Activated CD4-positive, alpha-beta T cell treated with anti-CD3 and anti-CD28 coated beads, Interleukin-2, amount 10 ng/mL, durations not matched to agents 24 days and 14 days (primary cell): ENCODE measurements around the gene INPP5K. TPM values are rescaled to one million over a fixed set of nuclear protein-coding genes. Genes with fewer than 3 reads are reported as not detected.
A peak's percentile ranks its signal among the peaks of the same experiment; 100 is the strongest.
"Not testable (repeated sequence)": the region's sequence is repeated elsewhere in the genome, so short reads cannot be mapped to it uniquely, and the experiment has no call there.

Experiments
- DNase-seq: peaks from one replicate; pipeline ENCODE4 v3.0.0; 2022
- H3K27ac Mint-ChIP-seq: one replicate; pipeline ENCODE4 v1.8.0; 2022; ENCODE audit warnings: mild to moderate bottlenecking, mixed read lengths
- H3K27me3 Mint-ChIP-seq: one replicate; pipeline ENCODE4 v1.8.0; 2022; ENCODE audit warnings: mixed read lengths
- H3K36me3 Mint-ChIP-seq: one replicate; pipeline ENCODE4 v1.8.0; 2022; ENCODE audit warnings: low read depth, mild to moderate bottlenecking, mixed read lengths
- H3K4me1 Mint-ChIP-seq: one replicate; pipeline ENCODE4 v1.8.0; 2021; ENCODE audit warnings: mixed read lengths
- H3K4me3 Mint-ChIP-seq: one replicate; pipeline ENCODE4 v1.8.0; 2022; ENCODE audit warnings: mild to moderate bottlenecking, moderate library complexity, mixed read lengths
- H3K9me3 Mint-ChIP-seq: one replicate; pipeline ENCODE4 v1.8.0; 2021; ENCODE audit warnings: mixed read lengths
- intact Hi-C: fragments of 100-400 bp; cut with micrococcal nuclease; formaldehyde crosslinking; loops from one replicate; pipeline ENCODE4 v1.15.1; 2023
- total RNA-seq: library from RNA; stranded (reverse); gene quantifications from 2 replicates; pipeline ENCODE4 v1.2.3, GENCODE V29; 2022

INPP5K gene
- total RNA-seq, result 19.1 and 21.0 TPM in 2 replicates

DNA sequence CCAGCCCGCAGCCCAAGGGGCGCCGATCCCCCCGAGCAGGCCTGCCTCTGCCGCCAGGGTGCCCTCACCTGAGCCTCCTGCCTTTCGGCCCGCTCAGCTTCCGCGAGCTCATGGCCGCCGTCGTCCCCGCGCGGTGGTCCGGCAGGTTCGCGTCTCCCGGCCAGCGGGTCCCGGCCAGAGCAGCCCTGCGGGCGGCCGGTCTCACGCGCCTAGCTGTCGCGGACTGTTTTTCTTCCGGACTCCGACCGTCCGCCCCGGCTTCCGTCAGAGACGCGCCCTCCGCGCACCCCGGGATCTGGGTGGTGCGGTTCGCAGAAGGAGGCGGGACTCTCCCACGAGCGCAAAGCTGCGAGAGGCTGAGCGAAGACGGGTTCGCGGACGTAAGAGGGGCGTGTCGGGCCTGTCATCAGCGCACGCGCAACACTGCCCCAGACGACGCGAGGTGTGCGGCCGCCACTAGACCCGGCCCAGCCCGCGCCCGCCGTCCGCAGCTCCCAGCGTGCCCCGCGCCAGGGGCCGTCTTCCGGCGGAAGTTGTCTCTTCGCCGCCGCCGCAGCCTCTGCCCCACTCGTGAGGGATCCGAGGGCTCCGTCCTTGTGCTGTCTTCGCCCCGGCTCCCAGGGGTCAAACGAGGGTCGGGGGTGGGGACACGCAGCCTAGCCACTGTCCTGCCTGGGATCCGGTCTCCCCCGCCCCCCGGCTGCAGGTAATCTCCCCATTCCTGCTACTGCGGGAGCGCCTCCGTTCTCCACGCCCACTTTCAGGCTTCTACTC is at the start of gene INPP5K:
TSS of gene INPP5K (minus strand) at position 225 of the 774 bp plus-strand sequence. CDS start at position 112, 113 bp downstream.
- intact Hi-C loops, result loop anchor here (1.0 to 5.0 kb wide), 5 partner anchors 25 to 239 kb away; partner anchors contain the start of genes CRK, PITPNA and TRARG1
- DNase-seq, result peak; percentile 100
- peak within 1 kb of the TSS; percentile 84 for H3K27ac Mint-ChIP-seq
- H3K4me3 Mint-ChIP-seq, result peak within 1 kb of the TSS; percentile 88
- H3K4me1 Mint-ChIP-seq, result peaks cover 17% of the 10 kb centered on the region
- H3K36me3 Mint-ChIP-seq, result peaks cover 19% of the 10 kb centered on the region
- no peaks in the 10 kb centered on the region for H3K27me3 Mint-ChIP-seq
- H3K9me3 Mint-ChIP-seq, result no peaks in the 10 kb centered on the region

DNA sequence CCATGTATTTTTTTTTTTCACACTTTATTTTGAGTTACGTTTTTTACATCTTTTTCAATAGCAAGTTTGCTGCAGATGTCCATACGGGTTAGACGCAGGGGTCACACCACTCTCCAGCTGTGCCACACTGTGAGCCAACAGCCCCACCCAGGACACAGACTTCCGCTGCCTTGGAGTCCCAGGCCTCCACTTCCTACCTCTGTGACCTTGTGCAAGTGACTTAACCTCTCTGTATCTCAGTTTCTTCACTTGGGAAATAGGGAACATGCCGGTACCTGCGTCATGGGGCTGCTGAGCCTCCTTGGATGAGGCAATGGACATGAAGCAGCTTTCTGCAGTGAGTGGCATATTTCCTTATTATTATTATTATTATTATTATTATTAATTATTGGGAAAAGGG is 49.5 kb upstream of the INPP5K start:
- H3K4me1 Mint-ChIP-seq, result peaks cover 30% of the 10 kb centered on the region
- intact Hi-C loops, result loop anchor here (2.0 kb wide), 1 partner anchor 63 kb away; the partner anchor contains the start of gene SLC43A2
- H3K27ac Mint-ChIP-seq, result no peak overlapping the region
- H3K9me3 Mint-ChIP-seq, result no peaks in the 10 kb centered on the region
- no peak overlapping the region for H3K4me3 Mint-ChIP-seq
- H3K36me3 Mint-ChIP-seq, result peaks cover 9% of the 10 kb centered on the region
- DNase-seq, result no peak
- H3K27me3 Mint-ChIP-seq, result peaks cover 7% of the 10 kb centered on the region

DNA sequence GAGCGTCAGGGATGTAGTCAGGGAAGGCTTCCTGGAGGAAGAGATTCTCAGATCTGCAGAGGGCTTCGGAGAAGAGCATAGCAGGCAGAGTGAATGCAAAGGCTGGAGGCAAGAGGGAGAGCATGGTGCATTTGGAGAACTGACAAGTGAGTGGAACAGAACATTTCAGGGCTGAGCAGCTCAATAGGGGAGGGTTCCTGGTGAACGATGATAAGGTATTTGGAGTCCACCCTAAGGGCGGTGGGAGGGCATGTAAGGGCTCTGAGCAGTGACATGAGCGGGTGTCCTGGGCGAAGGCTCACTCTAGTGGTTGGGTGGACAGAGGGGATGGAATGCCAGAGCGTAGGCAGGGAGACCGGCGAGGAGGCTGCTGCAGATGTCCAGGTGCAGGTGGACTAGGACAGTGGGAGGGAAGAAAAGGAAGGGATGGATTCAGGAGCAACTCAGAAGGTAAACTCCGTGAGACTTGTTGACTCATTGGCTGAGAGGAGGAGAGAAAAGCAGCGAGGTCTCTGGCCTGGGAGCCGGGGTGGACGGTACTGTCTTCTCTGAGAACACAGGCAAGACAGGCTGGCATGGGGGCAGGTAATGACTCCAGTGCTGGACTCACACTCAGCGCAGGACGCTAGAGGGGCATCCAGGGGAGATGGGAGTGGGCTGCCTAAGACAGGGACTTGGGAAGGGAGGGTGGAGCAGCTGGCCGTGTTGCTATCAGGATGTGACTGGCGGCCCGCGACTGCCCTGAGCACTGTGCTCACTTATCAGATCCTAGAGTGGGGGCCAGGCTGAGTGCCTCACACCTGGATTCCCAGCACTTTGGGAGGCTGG is 47.6 kb upstream of the INPP5K start:
- peaks cover 9% of the 10 kb centered on the region for H3K36me3 Mint-ChIP-seq
- DNase-seq, result peak; percentile 59
- H3K27ac Mint-ChIP-seq, result peak overlapping the region; percentile 59
- intact Hi-C loops, result no loop called here
- H3K27me3 Mint-ChIP-seq, result peaks cover 7% of the 10 kb centered on the region
- no peaks in the 10 kb centered on the region for H3K9me3 Mint-ChIP-seq
- H3K4me1 Mint-ChIP-seq, result peaks cover 34% of the 10 kb centered on the region
- peak overlapping the region; percentile 91 for H3K4me3 Mint-ChIP-seq

DNA sequence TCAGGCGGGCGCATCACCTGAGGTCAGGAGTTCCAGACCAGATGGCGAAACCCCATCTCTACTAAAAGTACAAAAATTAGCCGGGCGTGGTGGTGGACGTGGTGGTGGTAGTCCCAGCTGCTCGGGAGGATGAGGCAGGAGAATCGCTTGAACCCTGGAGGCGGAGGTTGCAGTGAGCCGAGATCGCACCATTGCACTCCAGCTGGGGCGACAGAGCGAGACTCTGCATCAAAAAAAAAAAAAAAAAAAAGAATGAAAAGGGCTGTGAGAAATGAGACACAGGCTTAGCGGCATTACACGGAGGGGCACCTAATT is 47.0 kb upstream of the INPP5K start:
- Mint-ChIP-seq H3K4me1 (peaks cover 34% of the 10 kb centered on the region), H3K27ac (peak overlapping the region; percentile 59)
- intact Hi-C loops, result not testable (repeated sequence)

DNA sequence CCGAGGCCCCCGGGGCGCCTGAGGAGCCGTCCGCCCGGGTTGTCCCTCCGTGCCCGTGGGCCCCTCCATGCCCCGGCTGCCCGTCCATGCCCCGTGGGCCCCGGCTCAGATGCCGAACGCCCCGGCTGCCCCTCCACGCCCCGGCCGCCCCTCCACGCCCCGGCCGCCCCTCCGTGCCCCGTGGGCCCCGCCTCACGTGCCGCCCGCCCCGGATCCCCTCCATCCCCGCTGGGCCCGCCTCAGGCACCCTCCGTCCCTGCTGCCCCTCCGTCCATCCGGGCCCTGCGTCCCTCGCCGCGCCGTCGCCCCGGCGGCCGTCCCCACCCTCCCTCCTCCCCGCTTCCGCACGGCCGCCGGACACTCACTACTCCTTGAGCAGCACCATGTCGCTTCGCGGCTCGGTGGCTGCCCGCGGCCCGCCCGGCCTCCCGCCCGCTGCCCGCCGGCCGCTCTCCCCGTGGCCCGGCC is 45.8 kb upstream of the INPP5K start:
- no peak overlapping the region for H3K27ac Mint-ChIP-seq
- peak overlapping the region; percentile 91 for H3K4me3 Mint-ChIP-seq
- H3K9me3 Mint-ChIP-seq, result no peaks in the 10 kb centered on the region
- intact Hi-C loops, result loop anchor here (1.0 kb wide), 1 partner anchor 46 kb away; the partner anchor contains the start of gene INPP5K
- H3K27me3 Mint-ChIP-seq, result peaks cover 7% of the 10 kb centered on the region
- DNase-seq, result no peak
- H3K36me3 Mint-ChIP-seq, result peaks cover 12% of the 10 kb centered on the region
- H3K4me1 Mint-ChIP-seq, result peaks cover 30% of the 10 kb centered on the region

More for the DNA sequence above, 47.0 kb upstream of the INPP5K start:
- H3K27me3 Mint-ChIP-seq, DNase-seq, H3K36me3 Mint-ChIP-seq, H3K9me3 Mint-ChIP-seq: not testable (repeated sequence)
- peak overlapping the region; percentile 91 for H3K4me3 Mint-ChIP-seq

DNA sequence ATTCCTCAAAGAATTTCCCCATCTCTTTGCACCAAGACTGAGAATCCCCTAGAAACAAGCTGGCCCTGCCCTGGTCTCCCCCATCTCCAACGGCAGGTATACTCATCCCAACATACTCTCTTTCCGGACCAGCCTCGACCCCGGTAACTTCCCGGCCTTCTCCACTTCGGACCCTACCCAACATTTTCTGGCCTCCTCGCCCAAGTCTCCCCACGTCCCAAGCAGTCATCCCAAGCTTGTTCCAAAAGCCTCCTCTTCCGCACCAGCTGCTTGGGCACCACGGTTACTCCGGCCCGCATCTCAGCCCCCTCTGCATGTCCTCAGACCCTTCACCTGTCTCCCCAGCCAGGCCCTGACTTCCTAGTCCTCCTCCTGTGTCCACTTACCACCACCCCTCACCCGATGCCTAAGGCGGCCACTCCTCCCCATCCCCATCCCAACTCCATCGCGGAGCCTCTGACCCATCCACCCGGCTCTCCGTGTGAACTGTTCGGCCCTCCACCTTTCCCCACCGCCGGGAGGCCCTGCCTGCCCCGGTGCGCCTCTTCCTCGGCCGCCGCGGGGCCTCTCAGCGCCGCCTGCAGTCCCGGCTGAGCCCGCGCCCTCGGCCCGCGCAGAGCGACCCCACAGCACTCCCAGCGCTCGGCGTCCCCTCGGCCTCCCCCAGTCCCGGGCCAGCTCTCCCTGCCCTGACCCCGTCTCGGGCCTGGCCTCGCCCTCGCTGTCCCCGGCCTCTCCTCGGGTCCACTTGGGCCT is 45.2 kb upstream of the INPP5K start:
- no peaks in the 10 kb centered on the region for H3K9me3 Mint-ChIP-seq
- intact Hi-C loops, result loop anchor here (1.0 kb wide), 1 partner anchor 45 kb away; the partner anchor contains the start of gene INPP5K

DNA sequence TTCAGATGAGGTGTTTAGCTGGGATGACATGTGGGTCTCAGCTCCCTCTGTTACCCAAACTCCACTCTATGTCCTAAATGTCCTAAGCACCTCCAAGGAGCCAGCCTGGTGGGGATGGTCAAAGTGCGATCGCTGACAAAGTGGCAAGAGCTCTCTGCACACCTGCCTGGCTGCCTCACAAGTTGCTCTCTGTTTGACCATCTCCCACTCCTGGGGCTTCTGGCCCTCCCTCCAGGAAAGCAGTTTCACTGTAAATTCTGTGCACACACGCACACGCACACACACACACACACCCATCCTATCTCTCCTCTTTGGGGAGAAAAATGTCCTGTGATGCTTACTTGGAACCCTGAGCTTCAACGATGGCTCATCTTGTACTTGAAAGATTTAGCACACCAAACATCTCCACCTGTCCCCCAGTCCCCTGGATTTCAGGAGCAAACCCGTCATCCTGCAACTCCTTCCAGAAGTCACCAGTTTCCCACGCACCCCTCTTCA is 44.5 kb upstream of the INPP5K start:
- H3K36me3 Mint-ChIP-seq, result peaks cover 16% of the 10 kb centered on the region
- peak overlapping the region; percentile 68 for H3K27ac Mint-ChIP-seq
- peaks cover 7% of the 10 kb centered on the region for H3K27me3 Mint-ChIP-seq
- peaks cover 31% of the 10 kb centered on the region for H3K4me1 Mint-ChIP-seq
- H3K9me3 Mint-ChIP-seq, result no peaks in the 10 kb centered on the region
- peak overlapping the region; percentile 91 for H3K4me3 Mint-ChIP-seq
- intact Hi-C loops, result no loop called here
- DNase-seq, result peak; percentile 57

More for the DNA sequence above, 45.2 kb upstream of the INPP5K start:
- peak; percentile 83 for DNase-seq
- H3K4me1 Mint-ChIP-seq, result peaks cover 31% of the 10 kb centered on the region
- peak overlapping the region; percentile 91 for H3K4me3 Mint-ChIP-seq
- peaks cover 7% of the 10 kb centered on the region for H3K27me3 Mint-ChIP-seq
- H3K27ac Mint-ChIP-seq, result peak overlapping the region; percentile 68
- peaks cover 13% of the 10 kb centered on the region for H3K36me3 Mint-ChIP-seq

DNA sequence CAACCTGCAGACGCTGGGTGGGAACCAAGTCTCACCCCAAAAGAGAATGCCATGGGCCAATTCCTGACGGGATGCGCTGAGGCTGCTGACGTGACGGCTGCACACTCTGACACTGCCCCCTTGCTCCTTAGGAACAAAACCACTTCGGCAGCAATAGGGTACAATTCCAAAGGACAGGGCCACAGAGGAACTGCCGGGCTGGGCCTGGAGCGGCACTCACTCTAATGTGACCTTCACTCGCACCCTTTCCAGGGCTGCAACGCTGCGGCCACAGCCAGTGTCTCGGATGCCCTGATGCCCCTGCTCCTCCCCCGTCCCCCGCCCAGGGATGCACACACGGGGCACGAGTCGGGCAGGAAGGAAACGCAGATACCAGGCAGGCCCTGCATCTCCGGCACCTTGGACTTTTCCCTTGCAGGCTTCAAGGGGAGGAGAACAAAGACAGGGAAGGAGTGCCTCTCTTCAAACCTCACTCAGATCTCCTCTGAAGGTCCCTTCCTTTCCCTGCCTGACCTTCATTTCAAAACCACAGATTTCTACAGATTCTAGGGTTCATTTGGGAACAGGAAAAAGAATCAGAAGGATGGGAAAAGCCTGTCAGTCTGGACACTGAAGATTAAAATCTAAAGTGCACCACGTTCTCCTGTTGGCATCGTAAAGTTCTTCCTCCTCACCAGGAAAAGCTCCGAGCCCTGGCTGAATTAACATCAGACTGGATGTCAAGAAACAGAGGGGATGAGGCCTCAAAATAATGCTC is 43.9 kb upstream of the INPP5K start:
- Mint-ChIP-seq H3K27me3 (peaks cover 7% of the 10 kb centered on the region), H3K27ac (no peak overlapping the region), H3K4me1 (peaks cover 31% of the 10 kb centered on the region), H3K9me3 (no peaks in the 10 kb centered on the region), H3K36me3 (peaks cover 18% of the 10 kb centered on the region), H3K4me3 (no peak overlapping the region)
- DNase-seq, result no peak
- intact Hi-C loops, result no loop called here

DNA sequence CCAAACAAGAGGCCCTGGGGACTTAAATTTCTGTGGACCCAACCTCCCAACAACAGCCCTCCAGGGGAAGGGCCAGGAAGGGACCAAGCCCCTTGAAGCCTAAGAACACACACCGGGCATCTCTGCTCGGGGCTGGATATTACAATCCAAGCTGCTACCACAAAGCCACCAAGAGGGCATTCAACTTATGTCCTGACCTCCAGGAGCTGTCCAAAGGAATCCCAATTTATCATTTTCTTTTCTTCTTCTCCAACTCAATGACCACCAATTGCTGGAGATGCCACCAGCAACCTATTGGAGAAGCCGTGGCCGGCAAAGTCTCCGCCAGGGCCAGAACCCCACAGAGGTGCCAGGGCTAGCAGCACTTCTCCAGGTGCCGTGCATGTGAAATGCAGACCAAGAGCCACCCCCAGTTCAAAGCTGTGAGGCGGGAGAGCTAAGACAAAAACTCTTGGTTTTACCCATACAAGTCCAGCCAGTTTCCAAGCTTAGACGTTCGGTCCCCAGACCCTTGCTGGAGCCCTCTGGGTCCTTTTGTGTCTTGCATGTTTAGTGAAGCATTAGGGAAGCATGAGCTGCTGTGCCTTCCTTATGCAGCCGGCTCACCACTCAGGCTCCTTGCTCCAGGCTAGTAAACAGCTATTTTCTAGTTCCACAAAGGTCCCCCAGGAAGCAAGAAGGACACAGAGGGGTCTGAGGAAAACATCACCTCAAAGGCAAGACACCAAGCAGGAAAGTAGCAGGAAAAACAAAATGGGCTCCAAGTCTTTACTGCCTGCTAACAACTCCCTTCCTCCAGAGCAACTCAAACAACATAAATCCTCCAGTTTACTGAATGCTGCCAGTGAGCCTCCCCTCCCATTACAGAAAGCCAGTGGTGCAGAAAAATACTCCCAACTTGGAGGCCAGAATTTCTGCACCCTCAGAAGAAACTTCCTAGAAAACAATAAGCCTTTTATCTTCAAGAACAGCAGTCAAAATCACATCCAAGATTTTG is 42.9 kb upstream of the INPP5K start:
- H3K27ac Mint-ChIP-seq, result no peak overlapping the region

DNA sequence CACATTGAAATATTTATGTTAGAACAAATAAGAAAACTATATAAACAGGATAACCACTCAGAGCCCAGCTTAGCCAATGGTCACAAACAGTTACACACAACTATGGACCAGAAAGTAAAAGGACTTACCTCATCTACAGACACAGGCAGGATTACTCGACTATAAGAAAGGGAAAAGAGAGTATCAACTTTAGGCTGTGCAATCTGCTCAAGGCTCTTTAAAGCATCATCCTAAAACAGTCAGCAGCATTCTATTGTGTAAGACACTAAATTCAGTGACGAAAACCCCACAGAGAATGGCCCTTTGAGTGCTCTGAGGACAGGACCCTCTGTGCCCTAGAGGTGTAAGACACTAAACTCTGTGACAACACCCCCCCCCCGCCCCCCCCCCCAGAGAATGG is 42.0 kb upstream of the INPP5K start:
- Mint-ChIP-seq H3K4me3 (no peak overlapping the region), H3K4me1 (peaks cover 25% of the 10 kb centered on the region), H3K9me3 (no peaks in the 10 kb centered on the region), H3K27me3 (no peaks in the 10 kb centered on the region), H3K27ac (no peak overlapping the region), H3K36me3 (peaks cover 23% of the 10 kb centered on the region)
- intact Hi-C loops, result no loop called here
- no peak for DNase-seq

More for the DNA sequence above, 42.9 kb upstream of the INPP5K start:
- H3K9me3 Mint-ChIP-seq, result no peaks in the 10 kb centered on the region
- H3K27me3 Mint-ChIP-seq, result peaks cover 7% of the 10 kb centered on the region
- H3K36me3 Mint-ChIP-seq, result peaks cover 18% of the 10 kb centered on the region
- intact Hi-C loops, result no loop called here
- no peak for DNase-seq
- H3K4me3 Mint-ChIP-seq, result no peak overlapping the region
- H3K4me1 Mint-ChIP-seq, result peaks cover 31% of the 10 kb centered on the region

DNA sequence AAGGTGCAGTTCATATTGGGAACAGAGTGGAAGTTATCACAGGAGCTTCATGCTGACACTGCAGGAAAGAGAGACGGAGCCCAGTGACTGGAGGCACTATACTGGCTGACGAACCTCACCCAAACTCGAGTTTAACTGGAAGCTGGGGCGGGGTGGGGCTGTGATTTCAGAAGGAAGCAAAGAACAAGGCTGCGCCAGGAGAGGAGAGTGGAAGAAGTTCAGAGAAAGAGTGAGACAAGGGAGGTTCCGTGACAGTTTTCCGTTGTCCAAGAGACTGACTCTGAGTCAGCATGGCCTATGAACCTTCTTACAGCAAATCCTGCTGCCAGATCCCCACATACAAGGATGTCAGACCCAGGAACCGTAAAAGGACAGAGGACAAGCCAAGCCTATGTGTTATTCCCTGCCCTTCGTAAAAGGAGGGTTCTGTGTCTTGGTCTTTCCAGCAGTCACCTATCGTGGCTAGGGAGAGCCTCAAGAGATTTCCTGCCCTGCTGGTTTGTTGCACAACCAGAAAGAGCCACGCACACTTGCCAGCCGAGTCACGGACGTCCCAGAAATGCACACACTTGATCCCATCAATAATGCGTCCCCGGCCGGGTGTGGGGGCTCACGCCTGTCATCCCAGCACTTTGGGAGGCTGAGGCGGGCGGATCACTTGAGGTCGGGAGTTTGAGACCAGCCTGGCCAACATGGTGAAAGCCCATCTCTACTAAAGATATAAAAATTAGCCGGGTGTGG is 41.1 kb upstream of the INPP5K start:
- intact Hi-C loops, result no loop called here
- peaks cover 25% of the 10 kb centered on the region for H3K4me1 Mint-ChIP-seq
- no peaks in the 10 kb centered on the region for H3K27me3 Mint-ChIP-seq
- H3K4me3 Mint-ChIP-seq, result no peak overlapping the region
- H3K9me3 Mint-ChIP-seq, result no peaks in the 10 kb centered on the region
- H3K27ac Mint-ChIP-seq, result no peak overlapping the region
- peaks cover 27% of the 10 kb centered on the region for H3K36me3 Mint-ChIP-seq
- no peak for DNase-seq
